ENCODE results near the gene MAPK13.

MAPK13 gene

DNA sequence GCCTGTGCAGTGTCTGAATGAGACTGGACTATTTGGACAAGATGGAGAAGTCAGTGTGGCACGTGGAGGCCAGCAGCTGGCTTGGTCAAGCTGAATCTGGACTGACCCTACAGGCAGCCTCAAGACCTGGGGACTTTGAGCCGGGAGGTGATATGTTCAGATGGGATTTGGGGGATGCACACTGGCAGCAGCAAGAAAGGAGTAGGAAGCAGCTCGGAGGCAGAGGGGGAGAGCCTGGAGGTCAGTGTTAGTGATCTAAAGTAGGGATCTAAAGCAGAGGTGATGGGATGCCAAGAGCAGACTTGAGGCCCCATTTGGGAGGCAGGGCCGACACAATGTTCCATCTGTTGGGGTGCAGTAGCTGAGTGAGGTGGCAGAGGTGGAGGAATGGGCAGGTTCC, 2.8 kb downstream of the MAPK13 start:
- intact Hi-C loops (cut with DNase I; ENCODE audit: low total_unique reads): no loop called here
- peak in 1 of 2 donors; percentile 11 for DNase-seq
- Histone ChIP-seq H3K4me3 (no peak overlapping the region), H3K36me3 (peaks cover 0 to 8% (median 0%) of the 10 kb centered on the region in 3 donors), H3K4me1 (peaks cover 0 to 22% (median 15%) of the 10 kb centered on the region in 4 donors), H3K9me3 (no peaks in the 10 kb centered on the region), H3K27ac (no peak overlapping the region), H3K27me3 (peaks cover 0 to 39% of the 10 kb centered on the region in 2 donors)
- TF ChIP-seq, protein P1, sequence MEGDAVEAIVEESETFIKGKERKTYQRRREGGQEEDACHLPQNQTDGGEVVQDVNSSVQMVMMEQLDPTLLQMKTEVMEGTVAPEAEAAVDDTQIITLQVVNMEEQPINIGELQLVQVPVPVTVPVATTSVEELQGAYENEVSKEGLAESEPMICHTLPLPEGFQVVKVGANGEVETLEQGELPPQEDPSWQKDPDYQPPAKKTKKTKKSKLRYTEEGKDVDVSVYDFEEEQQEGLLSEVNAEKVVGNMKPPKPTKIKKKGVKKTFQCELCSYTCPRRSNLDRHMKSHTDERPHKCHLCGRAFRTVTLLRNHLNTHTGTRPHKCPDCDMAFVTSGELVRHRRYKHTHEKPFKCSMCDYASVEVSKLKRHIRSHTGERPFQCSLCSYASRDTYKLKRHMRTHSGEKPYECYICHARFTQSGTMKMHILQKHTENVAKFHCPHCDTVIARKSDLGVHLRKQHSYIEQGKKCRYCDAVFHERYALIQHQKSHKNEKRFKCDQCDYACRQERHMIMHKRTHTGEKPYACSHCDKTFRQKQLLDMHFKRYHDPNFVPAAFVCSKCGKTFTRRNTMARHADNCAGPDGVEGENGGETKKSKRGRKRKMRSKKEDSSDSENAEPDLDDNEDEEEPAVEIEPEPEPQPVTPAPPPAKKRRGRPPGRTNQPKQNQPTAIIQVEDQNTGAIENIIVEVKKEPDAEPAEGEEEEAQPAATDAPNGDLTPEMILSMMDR (IDR thresholded peaks at IDR 0.05): no peak

DNA sequence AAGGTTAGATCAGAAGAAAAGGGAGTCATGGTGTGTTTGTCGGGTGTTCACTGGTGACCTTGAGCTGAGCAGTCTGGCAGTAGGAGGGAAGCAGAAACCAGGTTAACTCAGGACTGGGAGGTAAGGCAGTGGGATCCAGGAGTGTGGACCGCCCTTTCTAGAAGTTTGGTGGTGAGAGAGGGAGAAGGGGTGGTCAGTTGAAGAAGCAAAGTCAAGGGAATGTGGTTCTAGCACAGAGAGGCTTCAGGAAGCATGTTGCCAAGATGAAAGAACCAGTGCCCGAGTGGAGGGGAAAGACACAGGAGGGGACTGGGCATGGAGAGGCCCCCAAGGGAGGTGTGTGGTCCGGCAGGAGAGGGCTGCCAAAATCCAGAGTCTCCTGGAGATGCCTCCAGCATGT, 3.6 kb downstream of the MAPK13 start:
- H3K4me1 ChIP-seq: peaks cover 0 to 22% (median 15%) of the 10 kb centered on the region in 4 donors
- no peaks in the 10 kb centered on the region for H3K9me3 ChIP-seq
- H3K27me3 ChIP-seq: peaks cover 0 to 33% of the 10 kb centered on the region in 2 donors
- intact Hi-C loops (cut with DNase I; ENCODE audit: low total_unique reads): no loop called here
- no peak overlapping the region for H3K27ac ChIP-seq
- TF ChIP-seq, protein P1 (IDR thresholded peaks at IDR 0.05): no peak
- DNase-seq: no peak
- H3K36me3 ChIP-seq: peaks cover 0 to 16% (median 3%) of the 10 kb centered on the region in 3 donors
- no peak overlapping the region for H3K4me3 ChIP-seq

DNA sequence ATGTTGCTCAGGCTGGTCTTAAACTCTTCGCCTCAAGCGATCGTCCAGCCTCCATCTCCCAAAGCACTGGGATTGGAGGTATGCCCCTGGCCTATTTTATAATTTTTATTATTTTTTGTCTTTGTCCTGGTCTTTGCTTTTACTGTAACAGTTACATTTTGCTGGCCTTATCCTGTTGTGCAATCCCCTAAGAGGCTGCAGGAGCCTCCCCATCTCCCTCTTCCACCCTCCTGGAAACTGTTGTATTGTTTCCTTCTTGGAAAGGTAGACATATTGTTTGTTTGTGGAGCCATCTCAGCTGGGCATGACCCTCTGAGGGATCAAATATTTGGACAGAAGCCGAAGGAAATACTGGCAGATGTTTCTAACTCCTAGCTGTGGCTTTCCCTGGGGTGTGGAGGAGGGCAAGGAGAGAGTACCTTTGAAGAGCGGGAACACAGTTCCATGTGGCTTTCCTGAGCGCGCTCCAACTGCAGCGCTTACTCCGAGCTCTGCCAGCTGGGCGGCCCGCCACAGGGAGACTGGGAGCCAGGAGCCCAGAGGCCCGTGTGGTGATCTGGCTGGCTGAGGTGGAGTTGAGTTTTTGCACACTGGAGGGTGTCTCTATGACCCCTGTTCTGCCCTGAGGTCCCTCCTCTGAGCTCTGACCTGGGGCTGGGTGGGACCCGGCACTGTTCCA, 4.9 kb downstream of the MAPK13 start:
- Histone ChIP-seq H3K4me1 (peaks cover 0 to 22% (median 13%) of the 10 kb centered on the region in 4 donors), H3K4me3 (no peak overlapping the region), H3K27ac (no peak overlapping the region), H3K27me3 (peaks cover 0 to 21% of the 10 kb centered on the region in 2 donors), H3K9me3 (no peaks in the 10 kb centered on the region), H3K36me3 (peaks cover 0 to 23% (median 3%) of the 10 kb centered on the region in 3 donors)
- DNase-seq: no peak
- intact Hi-C loops (cut with DNase I; ENCODE audit: low total_unique reads): no loop called here
- TF ChIP-seq, protein P1 (IDR thresholded peaks at IDR 0.05): no peak

DNA sequence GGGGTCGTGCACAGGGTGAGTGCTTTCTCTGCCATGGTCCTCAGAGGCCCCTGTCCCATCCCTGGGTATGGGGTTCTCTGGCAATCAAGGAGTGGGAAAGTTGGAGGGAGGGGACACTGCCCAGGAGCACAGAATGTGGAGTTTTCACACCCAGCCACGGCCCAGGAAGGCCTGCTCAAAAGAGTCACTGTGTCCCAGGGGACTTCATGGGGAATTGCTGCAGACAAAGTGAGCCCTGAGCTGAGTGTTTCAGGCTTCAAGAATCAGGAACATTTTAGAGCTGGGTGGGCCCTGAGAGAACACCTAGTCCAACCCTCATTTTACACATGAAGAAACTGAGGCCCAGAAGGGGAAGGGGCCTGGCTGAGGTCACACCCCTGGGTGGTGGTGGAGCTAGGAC, 5.7 kb downstream of the MAPK13 start:
- Histone ChIP-seq H3K4me3 (no peak overlapping the region), H3K4me1 (peaks cover 0 to 15% (median 5%) of the 10 kb centered on the region in 4 donors), H3K27me3 (peaks cover 0 to 13% of the 10 kb centered on the region in 2 donors), H3K27ac (no peak overlapping the region), H3K36me3 (peaks cover 0 to 23% (median 3%) of the 10 kb centered on the region in 3 donors), H3K9me3 (no peaks in the 10 kb centered on the region)
- DNase-seq: no peak
- TF ChIP-seq, protein P1 (IDR thresholded peaks at IDR 0.05): no peak
- intact Hi-C loops (cut with DNase I; ENCODE audit: low total_unique reads): no loop called here

DNA sequence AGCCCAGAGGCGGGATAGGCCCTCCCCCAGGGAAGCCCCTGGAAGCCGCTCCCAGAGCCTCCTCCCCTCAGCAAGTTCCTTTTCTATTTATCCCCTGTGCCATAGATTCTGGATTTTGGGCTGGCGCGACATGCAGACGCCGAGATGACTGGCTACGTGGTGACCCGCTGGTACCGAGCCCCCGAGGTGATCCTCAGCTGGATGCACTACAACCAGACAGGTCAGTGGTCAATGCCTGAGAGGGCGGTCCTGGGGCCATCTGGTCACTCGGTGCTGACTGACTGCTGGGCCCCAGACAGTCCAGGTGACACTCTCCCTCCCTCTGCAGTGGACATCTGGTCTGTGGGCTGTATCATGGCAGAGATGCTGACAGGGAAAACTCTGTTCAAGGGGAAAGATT, 6.2 kb downstream of the MAPK13 start:
- DNase-seq: no peak
- no peak overlapping the region for H3K27ac ChIP-seq
- peaks cover 0 to 24% (median 3%) of the 10 kb centered on the region in 3 donors for H3K36me3 ChIP-seq
- TF ChIP-seq, protein P1 (IDR thresholded peaks at IDR 0.05): no peak
- H3K4me1 ChIP-seq: peaks cover 0 to 10% (median 2%) of the 10 kb centered on the region in 4 donors
- H3K4me3 ChIP-seq: no peak overlapping the region
- intact Hi-C loops (cut with DNase I; ENCODE audit: low total_unique reads): no loop called here
- peaks cover 0 to 8% of the 10 kb centered on the region in 2 donors for H3K27me3 ChIP-seq
- no peaks in the 10 kb centered on the region for H3K9me3 ChIP-seq

Data from tibial artery (tissue), 4 donors.